ENCODE measurements around the gene LRP1.

The LRP1 gene

DNA sequence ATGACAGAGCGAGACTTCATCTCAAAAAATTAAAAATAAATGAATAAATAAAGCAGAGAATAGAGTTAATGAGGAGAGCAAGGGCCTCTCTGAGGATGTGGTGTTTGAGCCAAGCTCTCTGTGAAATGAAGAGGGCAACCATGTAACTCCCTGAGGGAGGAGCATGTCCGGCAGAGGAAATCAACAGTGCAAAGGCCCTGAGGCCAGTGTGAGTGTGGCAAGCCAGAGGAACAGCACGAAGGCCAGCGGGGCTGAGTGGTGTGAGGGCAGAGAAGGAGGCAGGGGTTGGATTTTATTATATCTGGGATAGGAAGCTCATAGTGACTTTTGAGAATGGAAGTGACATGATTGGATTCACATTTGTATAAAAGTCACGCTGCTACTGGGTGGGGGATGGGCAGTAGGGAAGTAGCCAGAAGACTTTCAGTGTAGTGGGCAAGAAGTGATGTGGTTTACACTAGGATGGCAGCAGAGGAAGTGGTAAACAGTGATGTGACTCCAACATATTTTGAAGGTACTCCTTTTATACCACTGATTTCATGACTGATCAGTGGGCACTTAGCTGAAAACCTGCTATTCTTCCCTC lies 29.4 kb downstream of the LRP1 start:
- FAIRE-seq: no peak

DNA sequence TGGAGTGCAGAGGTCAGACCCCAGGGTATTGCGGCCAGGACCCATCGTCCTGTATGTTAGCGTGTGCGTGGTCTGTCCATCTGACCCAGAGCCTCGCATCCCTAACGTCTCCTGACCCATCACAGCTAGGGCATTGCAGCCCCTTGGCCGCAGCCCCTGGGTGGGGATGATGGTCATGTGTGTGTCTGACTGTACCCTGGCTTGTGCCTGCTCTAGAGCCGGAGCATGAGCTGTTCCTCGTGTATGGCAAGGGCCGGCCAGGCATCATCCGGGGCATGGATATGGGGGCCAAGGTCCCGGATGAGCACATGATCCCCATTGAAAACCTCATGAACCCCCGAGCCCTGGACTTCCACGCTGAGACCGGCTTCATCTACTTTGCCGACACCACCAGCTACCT lies 29.9 kb downstream of the LRP1 start:
- FAIRE-seq: no peak

- FAIRE-seq: no peak
Observed at GRCh38 chr12:57158665-57159064, 30.4 kb downstream of the LRP1 start.

DNA sequence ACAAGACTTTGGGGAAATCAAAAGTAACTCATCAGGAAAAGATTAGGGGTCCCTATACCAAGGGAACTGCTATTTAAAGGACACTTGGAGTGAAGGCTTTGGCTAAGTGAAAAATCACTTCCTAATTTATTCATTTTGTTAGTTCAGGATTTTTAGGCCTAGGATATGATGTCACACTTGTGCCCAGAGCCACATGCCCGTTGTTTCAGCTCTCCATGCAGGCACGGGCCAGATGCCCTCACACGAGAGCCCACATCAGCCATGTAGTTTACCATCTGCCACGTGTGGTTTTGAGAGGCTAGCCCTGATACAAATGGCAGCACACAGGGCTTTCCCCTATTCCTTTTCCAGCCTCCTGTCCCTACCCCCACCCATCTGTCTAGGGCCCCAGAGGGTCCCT lies 31.0 kb downstream of the LRP1 start:
- no peak for FAIRE-seq

GRCh38 chr12:57160040-57160439 lies 31.8 kb downstream of the LRP1 start:
- FAIRE-seq: no peak

GRCh38 chr12:57160741-57161140 lies 32.5 kb downstream of the LRP1 start:
- no peak for FAIRE-seq

DNA sequence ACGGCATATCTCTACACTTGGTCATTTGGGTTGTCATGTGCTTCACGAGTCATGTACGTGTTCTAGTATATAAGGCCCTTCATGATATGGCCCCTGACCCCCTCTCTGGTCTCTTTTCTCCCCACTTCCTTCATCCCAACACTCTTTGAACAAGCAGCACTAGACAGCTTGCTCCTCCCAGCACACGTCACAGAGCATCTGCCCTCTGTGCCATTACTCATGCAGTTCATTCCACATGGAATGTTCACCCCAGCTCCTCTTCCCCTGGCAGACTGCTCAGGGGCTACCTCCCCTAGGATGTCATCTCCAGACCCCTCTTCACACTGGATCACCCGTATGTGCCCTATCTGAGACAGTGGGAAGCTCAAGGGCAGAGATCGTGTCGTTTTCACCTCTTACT lies 33.2 kb downstream of the LRP1 start:
- no peak for FAIRE-seq

DNA sequence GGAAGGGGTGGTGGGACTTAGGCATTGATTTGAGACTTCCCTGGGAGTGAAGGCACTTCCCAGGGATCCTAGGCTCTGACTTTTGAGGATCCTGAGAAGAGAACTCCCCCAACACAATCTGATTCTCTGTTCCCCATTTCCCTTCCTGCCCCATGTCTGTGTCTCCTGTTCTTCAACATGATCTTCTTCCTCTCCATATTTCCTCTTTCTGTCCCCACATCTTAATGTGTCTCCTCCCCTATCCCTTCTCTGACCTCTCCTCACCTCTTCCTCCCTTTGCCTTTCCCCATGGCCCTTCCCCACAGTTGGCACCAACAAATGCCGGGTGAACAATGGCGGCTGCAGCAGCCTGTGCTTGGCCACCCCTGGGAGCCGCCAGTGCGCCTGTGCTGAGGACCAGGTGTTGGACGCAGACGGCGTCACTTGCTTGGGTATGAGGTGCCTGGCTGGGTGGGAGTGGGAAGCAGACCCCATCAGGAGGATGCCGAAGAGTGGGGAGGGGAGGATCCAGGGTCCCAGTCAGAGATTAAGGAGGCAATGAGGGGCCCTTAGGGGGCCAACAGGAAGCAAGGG lies 34.4 kb downstream of the LRP1 start:
- no peak for FAIRE-seq

DNA sequence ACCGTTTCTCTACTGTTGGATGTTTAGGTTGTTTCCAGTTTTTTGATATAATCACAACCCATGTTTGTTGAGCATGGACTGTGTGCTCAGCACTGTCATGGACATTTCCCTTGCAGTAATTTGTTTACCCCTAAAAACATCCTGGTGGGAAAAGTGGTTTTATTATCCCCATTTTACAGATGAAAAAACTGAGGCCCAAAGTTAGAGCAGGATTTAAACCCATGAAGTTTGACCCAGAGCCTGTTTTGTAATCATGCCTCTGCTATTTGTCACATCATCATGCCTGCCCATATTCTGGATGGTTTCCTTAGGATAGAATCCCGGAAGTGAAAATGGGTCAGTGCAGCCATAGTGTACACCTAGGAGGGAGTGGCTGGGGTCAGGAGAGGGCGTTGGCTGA lies 36.2 kb downstream of the LRP1 start:
- no peak for FAIRE-seq

- no peak for FAIRE-seq
Observed at GRCh38 chr12:57164966-57165625, 36.8 kb downstream of the LRP1 start.

DNA sequence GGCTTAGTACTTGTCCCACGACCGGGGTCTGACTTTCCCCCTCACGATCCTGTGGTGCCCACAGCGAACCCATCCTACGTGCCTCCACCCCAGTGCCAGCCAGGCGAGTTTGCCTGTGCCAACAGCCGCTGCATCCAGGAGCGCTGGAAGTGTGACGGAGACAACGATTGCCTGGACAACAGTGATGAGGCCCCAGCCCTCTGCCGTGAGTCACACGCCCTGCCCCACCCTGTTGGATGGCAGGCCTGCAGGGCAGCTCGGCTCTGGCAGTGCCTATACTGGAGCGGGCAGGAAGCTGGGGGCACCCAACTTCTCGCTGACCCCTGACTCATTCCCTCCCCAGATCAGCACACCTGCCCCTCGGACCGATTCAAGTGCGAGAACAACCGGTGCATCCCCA lies 37.5 kb downstream of the LRP1 start:
- FAIRE-seq: no peak

DNA sequence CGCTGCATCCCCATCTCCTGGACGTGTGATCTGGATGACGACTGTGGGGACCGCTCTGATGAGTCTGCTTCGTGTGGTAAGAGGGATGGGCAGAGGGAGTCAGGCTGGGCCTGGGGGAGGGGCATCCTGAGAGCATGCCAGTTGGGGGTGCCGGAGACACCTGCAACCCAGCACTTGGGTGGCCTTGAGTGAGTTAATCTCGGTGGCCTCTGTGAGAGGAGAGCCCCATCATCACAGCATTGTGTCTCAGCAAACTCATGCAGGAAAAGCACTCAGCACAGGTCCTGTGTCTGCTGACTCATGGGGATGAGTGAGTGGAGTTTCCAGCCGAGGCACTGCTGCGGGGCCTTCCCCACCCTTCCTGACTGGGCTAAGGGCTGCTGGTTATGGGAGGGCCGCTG lies 38.7 kb downstream of the LRP1 start:
- FAIRE-seq: no peak

DNA sequence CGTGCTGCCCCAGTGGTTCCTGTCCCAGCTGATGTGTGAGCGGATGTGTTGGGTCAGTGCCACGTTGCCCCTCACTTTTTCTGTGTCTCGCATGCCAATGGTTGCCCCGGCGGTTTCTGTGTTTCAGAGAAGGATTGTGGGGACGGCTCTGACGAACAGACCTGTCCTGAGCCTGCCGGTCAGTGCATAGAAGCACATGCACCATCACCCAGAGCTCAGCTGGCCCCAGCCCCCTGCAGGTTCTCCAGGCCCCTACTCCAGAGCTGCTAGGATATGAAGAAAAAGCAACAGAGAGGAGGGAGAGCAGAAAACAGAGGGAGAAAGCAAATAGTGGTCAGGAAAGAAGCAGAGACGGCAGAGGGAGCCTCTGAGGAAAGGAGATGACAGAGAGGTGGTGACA lies 39.8 kb downstream of the LRP1 start:
- no peak for FAIRE-seq

- FAIRE-seq: no peak
Observed at GRCh38 chr12:57169046-57169795, 40.9 kb downstream of the LRP1 start.

DNA sequence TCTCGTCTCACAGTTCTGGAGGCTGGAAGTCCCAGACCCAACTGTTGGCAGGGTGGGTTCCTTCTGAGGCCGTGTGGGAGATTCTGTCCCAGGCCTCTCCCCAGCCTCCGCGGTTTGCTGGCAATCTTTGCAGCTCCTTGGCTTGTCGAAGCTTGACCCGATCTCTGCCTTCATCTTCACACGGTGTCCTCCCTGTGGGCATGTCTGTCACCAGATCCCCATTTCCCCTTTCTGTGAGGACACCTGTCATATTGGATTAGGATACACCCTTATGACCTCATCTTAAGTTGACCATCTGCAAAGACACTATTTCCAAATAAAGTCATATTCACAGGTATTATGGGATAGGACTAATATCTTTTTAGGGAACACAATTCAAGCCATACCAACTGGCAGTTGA lies 41.7 kb downstream of the LRP1 start:
- no peak for FAIRE-seq

- no peak for FAIRE-seq
Observed at GRCh38 chr12:57170408-57170807, 42.1 kb downstream of the LRP1 start.

DNA sequence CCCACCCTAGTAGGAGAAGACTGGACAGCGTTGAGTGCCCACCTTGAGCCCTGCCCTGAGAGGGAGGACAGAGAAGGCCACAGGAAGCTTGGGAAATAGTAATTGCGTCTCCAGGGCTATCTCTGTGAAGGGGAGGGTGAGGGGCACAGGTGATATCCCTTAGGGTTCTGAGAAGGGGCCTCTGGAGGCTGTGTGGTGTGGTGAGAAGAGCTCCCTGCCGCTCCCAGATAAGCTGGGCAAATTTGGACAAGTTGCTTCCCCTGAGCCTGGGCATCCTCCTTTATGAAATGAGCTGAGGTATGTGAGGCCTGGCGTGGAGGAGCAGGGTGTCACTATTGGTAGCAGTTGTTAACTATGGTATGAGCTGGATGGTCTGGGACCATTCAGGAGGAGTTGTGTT lies 42.6 kb downstream of the LRP1 start:
- FAIRE-seq: no peak

GRCh38 chr12:57171668-57172067 lies 43.4 kb downstream of the LRP1 start:
- no peak for FAIRE-seq

GRCh38 chr12:57173089-57173488 lies 44.8 kb downstream of the LRP1 start:
- no peak for FAIRE-seq

DNA sequence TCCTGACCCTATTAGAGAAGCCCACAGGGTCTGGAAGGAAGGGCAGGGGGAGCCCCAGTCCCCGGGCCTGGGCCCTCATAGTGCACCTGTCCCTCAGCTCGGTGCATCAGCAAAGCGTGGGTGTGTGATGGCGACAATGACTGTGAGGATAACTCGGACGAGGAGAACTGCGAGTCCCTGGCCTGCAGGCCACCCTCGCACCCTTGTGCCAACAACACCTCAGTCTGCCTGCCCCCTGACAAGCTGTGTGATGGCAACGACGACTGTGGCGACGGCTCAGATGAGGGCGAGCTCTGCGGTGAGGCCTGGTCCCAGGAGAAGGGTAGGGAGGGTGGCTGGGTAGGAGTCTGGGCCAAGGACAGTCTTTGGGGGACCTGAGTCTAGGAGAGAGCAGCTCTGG lies 45.4 kb downstream of the LRP1 start:
- FAIRE-seq: no peak

GRCh38 chr12:57175428-57176138 lies 47.3 kb downstream of the LRP1 start:
- FAIRE-seq: no peak

DNA sequence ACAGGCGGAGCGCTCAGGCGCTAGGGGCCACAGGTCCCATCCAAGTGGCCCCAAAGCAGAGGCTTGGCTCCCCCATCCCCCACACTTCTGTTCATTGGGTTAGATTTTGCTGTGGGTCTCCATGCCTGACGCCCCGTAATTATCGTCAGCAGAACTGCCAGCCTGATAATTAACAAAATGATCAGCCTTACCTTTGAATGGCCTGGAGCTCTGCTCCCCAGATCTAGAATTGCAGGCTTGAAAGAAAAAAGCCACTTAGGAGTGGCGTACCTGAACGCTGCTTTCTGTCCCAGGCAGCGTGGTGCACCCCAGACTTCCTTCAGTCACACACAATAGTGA lies 47.8 kb downstream of the LRP1 start:
- no peak for FAIRE-seq

- no peak for FAIRE-seq
Observed at GRCh38 chr12:57176846-57177245, 48.6 kb downstream of the LRP1 start.

GRCh38 chr12:57177354-57177753 lies 49.1 kb downstream of the LRP1 start:
- FAIRE-seq: no peak

Measured in endometrium (tissue), 2 donors.